Astrocyte (in vitro differentiated cells and primary cell): ENCODE results near the gene PYHIN1. TPM values are rescaled to one million over a fixed set of nuclear protein-coding genes. Genes with fewer than 3 reads are reported as not detected.

Experiments
- DNase-seq: peaks from one replicate; pipeline ENCODE4 v3.0.0-alpha.2; 2010; ENCODE audit warnings: low read depth
- FAIRE-seq: peaks from 2 replicates; lab custom pipeline; 2011; peaks lifted over from hg19 to GRCh38; lab: Jason Lieb, UNC
- H2AFZ ChIP-seq: 2 replicates; pipeline ENCODE4 v1.6.0; 2012; ENCODE audit warnings: low read depth, low read length, inconsistent platforms
- H3K27ac ChIP-seq: 2 replicates; pipeline ENCODE4 v1.5.1; 2011; ENCODE audit warnings: low read depth, low read length, inconsistent platforms
- H3K27me3 ChIP-seq: 2 replicates; pipeline ENCODE4 v1.6.0; 2011; ENCODE audit warnings: low read length, inconsistent platforms; ENCODE audit not compliant: insufficient read depth
- H3K36me3 ChIP-seq: 2 replicates; pipeline ENCODE4 v1.5.1; 2011; ENCODE audit warnings: low read length, inconsistent platforms; ENCODE audit not compliant: insufficient read depth
- H3K4me1 ChIP-seq: 2 replicates; pipeline ENCODE4 v1.5.1; 2011; ENCODE audit warnings: low read length, inconsistent platforms; ENCODE audit not compliant: insufficient read depth
- H3K4me2 ChIP-seq: 2 replicates; pipeline ENCODE4 v1.6.0; 2012; ENCODE audit warnings: low read length, inconsistent platforms
- H3K4me3 ChIP-seq: 2 replicates; pipeline ENCODE4 v1.5.1; 2011; ENCODE audit warnings: low read depth, mild to moderate bottlenecking, low read length, inconsistent platforms; ENCODE audit not compliant: insufficient read depth
- H3K79me2 ChIP-seq: 2 replicates; pipeline ENCODE4 v1.6.0; 2012; ENCODE audit warnings: mild to moderate bottlenecking, low read length, inconsistent platforms; ENCODE audit not compliant: insufficient read depth
- H3K9ac ChIP-seq: 2 replicates; pipeline ENCODE4 v1.6.0; 2012; ENCODE audit warnings: mild to moderate bottlenecking, low read length, inconsistent platforms
- H3K9me3 ChIP-seq: 2 replicates; pipeline ENCODE4 v1.5.1; 2012; ENCODE audit warnings: low read depth, mild to moderate bottlenecking, low read length, inconsistent platforms; ENCODE audit not compliant: insufficient read depth
- H4K20me1 ChIP-seq: 2 replicates; pipeline ENCODE4 v1.6.0; 2012; ENCODE audit warnings: low read length, inconsistent platforms; ENCODE audit not compliant: insufficient read depth
- H3K27ac Mint-ChIP-seq: one replicate; pipeline ENCODE4 v1.8.0; 2021; ENCODE audit warnings: mild to moderate bottlenecking, mixed read lengths; ENCODE audit not compliant: unreplicated experiment
- H3K27me3 Mint-ChIP-seq: one replicate; pipeline ENCODE4 v1.8.0; 2021; ENCODE audit warnings: low read depth, mixed read lengths; ENCODE audit not compliant: unreplicated experiment
- H3K36me3 Mint-ChIP-seq: one replicate; pipeline ENCODE4 v1.8.0; 2021; ENCODE audit warnings: low read depth, mixed read lengths; ENCODE audit not compliant: unreplicated experiment
- H3K4me1 Mint-ChIP-seq: one replicate; pipeline ENCODE4 v1.8.0; 2021; ENCODE audit warnings: low read depth, mixed read lengths; ENCODE audit not compliant: unreplicated experiment
- H3K4me3 Mint-ChIP-seq: one replicate; pipeline ENCODE4 v1.8.0; 2021; ENCODE audit warnings: mild to moderate bottlenecking, moderate library complexity, mixed read lengths; ENCODE audit not compliant: unreplicated experiment
- H3K9me3 Mint-ChIP-seq: one replicate; pipeline ENCODE4 v1.8.0; 2021; ENCODE audit warnings: mild to moderate bottlenecking, mixed read lengths; ENCODE audit not compliant: unreplicated experiment
- EZH2 ChIP-seq: IDR thresholded peaks from 2 replicates; pipeline ENCODE4 v1.6.1; 2012; ENCODE audit warnings: mild to moderate bottlenecking, low read length, inconsistent platforms; ENCODE audit not compliant: insufficient read depth
- total RNA-seq: library from RNA; stranded (reverse); gene quantifications from 2 replicates; pipeline ENCODE4 v1.2.1, GENCODE V29; 2021
- TF ChIP-seq, protein P1 (sequence below): IDR thresholded peaks from 2 replicates; pipeline ENCODE4 v1.5.1; 2011; ENCODE audit warnings: low read depth, mild to moderate bottlenecking, inconsistent platforms, low read length, moderate library complexity; ENCODE audit not compliant: insufficient read depth

Gene PYHIN1
- total RNA-seq, 1 donor from 2014 or later, result not detected

GRCh38 chr1:158939180-158939579, 7.8 kb downstream of the PYHIN1 start:
- TF ChIP-seq EZH2, result no peak
- TF ChIP-seq, protein P1, sequence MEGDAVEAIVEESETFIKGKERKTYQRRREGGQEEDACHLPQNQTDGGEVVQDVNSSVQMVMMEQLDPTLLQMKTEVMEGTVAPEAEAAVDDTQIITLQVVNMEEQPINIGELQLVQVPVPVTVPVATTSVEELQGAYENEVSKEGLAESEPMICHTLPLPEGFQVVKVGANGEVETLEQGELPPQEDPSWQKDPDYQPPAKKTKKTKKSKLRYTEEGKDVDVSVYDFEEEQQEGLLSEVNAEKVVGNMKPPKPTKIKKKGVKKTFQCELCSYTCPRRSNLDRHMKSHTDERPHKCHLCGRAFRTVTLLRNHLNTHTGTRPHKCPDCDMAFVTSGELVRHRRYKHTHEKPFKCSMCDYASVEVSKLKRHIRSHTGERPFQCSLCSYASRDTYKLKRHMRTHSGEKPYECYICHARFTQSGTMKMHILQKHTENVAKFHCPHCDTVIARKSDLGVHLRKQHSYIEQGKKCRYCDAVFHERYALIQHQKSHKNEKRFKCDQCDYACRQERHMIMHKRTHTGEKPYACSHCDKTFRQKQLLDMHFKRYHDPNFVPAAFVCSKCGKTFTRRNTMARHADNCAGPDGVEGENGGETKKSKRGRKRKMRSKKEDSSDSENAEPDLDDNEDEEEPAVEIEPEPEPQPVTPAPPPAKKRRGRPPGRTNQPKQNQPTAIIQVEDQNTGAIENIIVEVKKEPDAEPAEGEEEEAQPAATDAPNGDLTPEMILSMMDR, result no peak
- FAIRE-seq (no peak), DNase-seq (no peak)
- Histone ChIP-seq H3K27me3 (no peaks in the 10 kb centered on the region), H3K36me3 (no peaks in the 10 kb centered on the region), H2AFZ (no peak overlapping the region), H4K20me1 (no peaks in the 10 kb centered on the region), H3K4me1 (no peaks in the 10 kb centered on the region), H3K9ac (no peak overlapping the region), H3K79me2 (no peaks in the 10 kb centered on the region), H3K4me2 (no peak overlapping the region), H3K27ac (no peak overlapping the region), H3K4me3 (no peak overlapping the region), H3K9me3 (peaks cover 3% of the 10 kb centered on the region)
- Mint-ChIP-seq H3K27me3 (no peaks in the 10 kb centered on the region), H3K27ac (no peak overlapping the region), H3K4me1 (peaks cover 2% of the 10 kb centered on the region), H3K4me3 (no peak overlapping the region), H3K9me3 (no peaks in the 10 kb centered on the region), H3K36me3 (no peaks in the 10 kb centered on the region)

GRCh38 chr1:158941317-158941716, 10.0 kb downstream of the PYHIN1 start:
- no peak for TF ChIP-seq EZH2
- TF ChIP-seq, protein P1, result no peak
- Histone ChIP-seq H4K20me1 (no peaks in the 10 kb centered on the region), H3K4me1 (no peaks in the 10 kb centered on the region), H3K79me2 (no peaks in the 10 kb centered on the region), H3K9ac (no peak overlapping the region), H3K4me2 (no peak overlapping the region), H3K36me3 (no peaks in the 10 kb centered on the region), H3K27ac (no peak overlapping the region), H2AFZ (no peak overlapping the region), H3K27me3 (no peaks in the 10 kb centered on the region), H3K9me3 (peaks cover 3% of the 10 kb centered on the region), H3K4me3 (no peak overlapping the region)
- no peak overlapping the region for H3K27ac Mint-ChIP-seq
- no peaks in the 10 kb centered on the region for H3K36me3 Mint-ChIP-seq
- FAIRE-seq (no peak), DNase-seq (no peak)
- no peak overlapping the region for H3K4me3 Mint-ChIP-seq
- peaks cover 2% of the 10 kb centered on the region for H3K4me1 Mint-ChIP-seq
- no peaks in the 10 kb centered on the region for H3K27me3 Mint-ChIP-seq
- no peaks in the 10 kb centered on the region for H3K9me3 Mint-ChIP-seq

- Histone ChIP-seq H3K9ac (no peak overlapping the region), H4K20me1 (no peaks in the 10 kb centered on the region), H3K27ac (no peak overlapping the region), H3K4me3 (no peak overlapping the region), H3K4me1 (no peaks in the 10 kb centered on the region), H3K27me3 (no peaks in the 10 kb centered on the region), H3K36me3 (no peaks in the 10 kb centered on the region), H2AFZ (no peak overlapping the region), H3K9me3 (peaks cover 3% of the 10 kb centered on the region), H3K4me2 (no peak overlapping the region), H3K79me2 (no peaks in the 10 kb centered on the region)
- no peak overlapping the region for H3K4me3 Mint-ChIP-seq
- no peaks in the 10 kb centered on the region for H3K36me3 Mint-ChIP-seq
- DNase-seq (no peak), FAIRE-seq (no peak)
- peaks cover 2% of the 10 kb centered on the region for H3K4me1 Mint-ChIP-seq
- TF ChIP-seq EZH2, result no peak
- TF ChIP-seq, protein P1, result no peak
- no peak overlapping the region for H3K27ac Mint-ChIP-seq
- H3K27me3 Mint-ChIP-seq, result no peaks in the 10 kb centered on the region
- no peaks in the 10 kb centered on the region for H3K9me3 Mint-ChIP-seq
Observed at GRCh38 chr1:158942490-158942889, 11.1 kb downstream of the PYHIN1 start.
